DMS79 treated with DMSO at 0.1 percent for 48 hours (cell line): ENCODE measurements around the gene SUSD6.

Source experiments
- DNase-seq: peaks from one replicate; lab custom pipeline; 2025; lab: John Stamatoyannopoulos, UW

SUSD6 gene

GRCh38 chr14:69650948-69651369 lies 39.6 kb downstream of the SUSD6 start:
- no peak for DNase-seq

DNA sequence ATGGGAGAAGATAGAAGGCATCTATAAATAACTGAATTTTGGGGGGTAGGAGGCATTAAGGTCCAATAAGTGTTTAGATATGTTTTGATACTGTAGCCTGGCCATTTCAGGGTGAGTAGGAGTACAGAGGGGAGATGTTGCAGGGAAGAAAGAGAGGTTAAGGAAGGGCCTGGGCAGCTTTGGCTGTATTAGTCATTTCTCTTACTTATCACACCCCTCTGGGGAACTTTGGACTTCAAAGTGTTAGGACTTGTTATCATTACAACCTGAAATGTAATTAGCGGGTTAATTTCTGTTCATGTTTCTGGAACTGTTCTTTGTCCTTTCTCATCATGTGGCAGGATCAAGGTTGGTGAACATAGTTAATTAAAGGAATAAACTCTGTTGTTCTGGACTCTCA lies 40.3 kb downstream of the SUSD6 start:
- DNase-seq = no peak

DNA sequence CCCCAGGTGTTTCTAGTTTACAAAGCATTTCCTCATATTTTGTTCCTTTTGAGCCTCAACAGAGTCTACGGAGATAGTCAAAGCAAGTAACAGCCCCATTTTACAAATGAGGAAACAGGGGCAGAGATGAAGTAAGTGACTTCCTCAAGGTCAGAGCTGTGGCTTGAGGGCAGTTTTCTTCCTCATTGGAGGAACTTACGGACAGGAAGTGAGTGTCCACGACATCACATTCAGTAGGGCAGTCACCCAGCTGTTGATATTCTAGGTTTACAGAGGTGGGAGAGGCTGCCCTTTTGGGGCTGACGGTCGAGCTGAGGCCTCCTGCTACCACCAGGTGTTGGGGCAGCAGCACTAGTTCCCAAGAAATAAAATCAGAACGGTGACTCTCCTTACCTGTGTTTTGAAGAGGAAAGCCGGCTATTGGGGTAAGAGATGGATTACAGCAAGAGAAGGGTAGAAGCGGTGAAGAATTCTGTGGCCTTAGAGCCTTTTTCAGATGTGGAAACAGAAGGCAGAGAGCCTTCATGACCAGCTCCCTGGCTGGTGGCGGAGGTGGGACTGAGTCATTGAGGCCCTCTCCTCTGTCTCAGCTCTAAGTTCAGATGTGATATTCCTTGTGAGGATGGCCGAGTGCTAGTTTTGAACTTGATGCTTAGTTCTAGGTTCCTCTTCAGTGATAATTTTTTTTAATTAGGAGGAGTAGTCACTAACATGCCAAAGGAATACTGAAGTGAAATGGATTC lies 41.7 kb downstream of the SUSD6 start:
- no peak for DNase-seq

GRCh38 chr14:69654116-69654515 lies 42.7 kb downstream of the SUSD6 start:
- no peak for DNase-seq

DNA sequence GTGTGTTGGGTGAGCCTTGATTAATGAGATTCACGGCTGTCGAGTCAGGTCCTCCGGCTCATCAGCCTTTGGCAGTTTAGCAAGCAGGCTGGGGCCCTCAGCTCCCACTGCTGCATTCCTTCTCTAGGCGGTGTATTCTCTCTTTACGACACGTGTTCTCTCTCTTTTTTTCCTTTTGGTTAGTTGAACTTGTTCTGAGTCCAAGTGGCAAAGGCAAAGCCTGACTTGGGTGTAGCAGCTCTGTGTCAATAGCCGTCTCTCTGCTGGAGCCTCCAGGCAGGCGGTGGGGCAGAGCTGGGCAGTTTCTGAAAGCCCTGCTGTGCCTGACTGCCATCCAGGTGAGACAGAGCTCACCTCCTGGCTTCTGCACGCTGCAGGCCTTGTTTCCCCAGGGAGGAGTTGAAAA lies 46.6 kb downstream of the SUSD6 start:
- DNase-seq = peak; percentile 90

DNA sequence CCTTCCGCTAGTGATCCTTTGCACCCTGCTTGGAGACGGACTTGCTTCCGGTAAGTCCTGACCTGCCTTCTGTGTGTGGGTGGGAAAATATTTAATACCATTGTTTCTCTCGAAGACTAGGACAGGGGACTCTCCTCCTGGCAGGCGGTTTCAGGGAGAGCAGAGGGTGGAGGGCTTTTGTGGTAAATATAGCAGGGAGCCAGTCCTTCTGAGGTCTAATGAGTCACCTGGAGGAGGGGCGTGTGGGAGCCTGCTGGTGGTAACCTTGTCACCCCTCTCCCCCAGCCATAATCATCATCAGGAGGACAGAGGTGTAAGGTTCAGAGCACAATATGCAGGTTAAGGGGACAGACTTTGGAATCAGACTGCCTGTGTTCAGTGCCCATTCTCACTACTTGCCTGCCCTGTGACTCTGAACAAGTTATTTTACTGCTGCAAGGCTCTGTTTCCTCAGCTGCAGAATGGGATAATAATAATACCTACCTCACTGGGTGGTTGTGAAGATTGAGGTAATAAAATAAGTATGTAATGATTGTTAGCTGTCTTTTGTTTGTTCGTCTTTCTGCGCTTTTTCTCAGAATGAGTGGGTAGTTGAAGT lies 47.4 kb downstream of the SUSD6 start:
- no peak for DNase-seq

DNA sequence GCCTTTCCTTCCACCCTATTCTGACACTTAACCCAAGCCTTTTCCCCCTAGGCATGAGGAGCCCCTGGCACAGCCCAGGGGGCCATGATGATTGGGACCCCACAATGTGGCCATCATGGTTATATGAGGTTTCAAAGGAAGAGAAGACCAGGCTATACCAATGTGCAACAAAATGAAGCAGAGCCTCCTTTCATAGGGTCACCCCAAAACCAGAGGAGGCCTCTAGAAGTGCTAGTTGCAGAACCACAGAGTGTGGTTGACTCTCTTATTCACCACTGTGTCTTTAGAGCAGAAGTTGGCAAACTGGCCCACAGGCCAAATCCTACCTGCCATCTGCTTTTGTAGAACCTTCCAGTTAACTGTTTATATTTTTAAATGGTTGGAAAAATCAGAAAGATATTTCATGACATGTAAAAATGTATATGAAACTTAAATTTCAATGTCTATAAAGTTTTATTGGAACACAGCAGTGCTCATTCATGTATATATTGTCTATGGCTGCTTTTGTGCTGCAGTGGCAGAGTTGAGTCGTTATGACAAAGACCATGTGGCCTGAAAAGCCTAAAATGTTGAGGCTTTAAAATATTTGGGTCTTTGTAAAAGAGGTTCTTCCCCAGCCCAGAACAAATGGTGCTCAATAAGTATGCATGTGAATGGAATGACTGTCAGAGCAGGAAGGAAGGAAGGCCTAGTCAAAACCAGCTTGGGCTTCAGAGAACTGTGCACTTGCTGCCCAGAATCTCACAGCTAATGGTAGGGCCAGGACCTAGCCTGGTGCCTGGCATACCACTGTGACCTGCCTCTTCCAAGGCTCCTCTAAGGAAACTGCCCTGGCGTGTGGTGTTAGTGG lies 49.2 kb downstream of the SUSD6 start:
- no peak for DNase-seq

GRCh38 chr14:69661194-69661537 lies 49.8 kb downstream of the SUSD6 start:
- DNase-seq = no peak

- DNase-seq = peak; percentile 34
Measured at GRCh38 chr14:69662636-69663299, 51.4 kb downstream of the SUSD6 start.

GRCh38 chr14:69663300-69663643 lies 51.9 kb downstream of the SUSD6 start:
- peak; percentile 83 for DNase-seq

DNA sequence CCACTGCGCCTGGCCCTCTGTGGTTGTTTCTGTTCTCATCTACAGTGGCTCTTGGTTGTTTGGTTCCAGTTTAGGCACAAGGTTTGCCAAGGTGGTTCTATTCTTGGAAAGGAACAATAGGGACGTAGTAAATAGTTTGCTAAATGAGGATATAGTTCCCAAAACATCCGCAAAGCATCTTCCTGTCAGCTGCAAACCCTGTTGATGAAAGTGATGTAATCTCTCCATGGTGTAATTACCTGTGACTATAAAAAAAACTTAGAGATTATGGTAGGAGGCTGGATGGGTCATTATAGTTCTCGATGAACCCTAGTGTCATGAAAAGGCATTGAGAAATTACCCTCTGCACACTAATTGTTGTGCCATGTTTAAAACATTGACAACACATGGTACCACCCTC lies 52.9 kb downstream of the SUSD6 start:
- DNase-seq = no peak

- peak; percentile 42 for DNase-seq
Measured at GRCh38 chr14:69664865-69665526, 53.6 kb downstream of the SUSD6 start.

DNA sequence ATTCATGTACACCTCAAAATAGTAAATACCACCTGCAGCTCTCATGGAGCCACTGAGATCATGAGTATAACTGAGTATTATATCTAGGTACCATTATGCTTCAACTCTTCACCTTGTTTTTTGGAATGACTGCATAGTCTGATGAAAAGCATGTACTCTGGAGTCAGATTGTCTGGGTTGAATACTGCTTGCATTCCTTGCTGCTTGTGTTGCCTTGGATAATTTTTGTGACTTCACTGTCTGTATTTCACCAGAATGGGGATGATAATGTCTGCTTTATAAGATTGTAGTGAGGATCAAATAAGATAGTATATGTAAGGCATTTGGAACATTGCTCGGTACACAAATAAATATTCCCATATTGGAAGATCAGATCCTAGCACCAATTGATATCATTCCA lies 54.2 kb downstream of the SUSD6 start:
- no peak for DNase-seq

- no peak for DNase-seq
Measured at GRCh38 chr14:69666112-69666511, 54.7 kb downstream of the SUSD6 start.

- no peak for DNase-seq
Measured at GRCh38 chr14:69666690-69667211, 55.4 kb downstream of the SUSD6 start.

DNA sequence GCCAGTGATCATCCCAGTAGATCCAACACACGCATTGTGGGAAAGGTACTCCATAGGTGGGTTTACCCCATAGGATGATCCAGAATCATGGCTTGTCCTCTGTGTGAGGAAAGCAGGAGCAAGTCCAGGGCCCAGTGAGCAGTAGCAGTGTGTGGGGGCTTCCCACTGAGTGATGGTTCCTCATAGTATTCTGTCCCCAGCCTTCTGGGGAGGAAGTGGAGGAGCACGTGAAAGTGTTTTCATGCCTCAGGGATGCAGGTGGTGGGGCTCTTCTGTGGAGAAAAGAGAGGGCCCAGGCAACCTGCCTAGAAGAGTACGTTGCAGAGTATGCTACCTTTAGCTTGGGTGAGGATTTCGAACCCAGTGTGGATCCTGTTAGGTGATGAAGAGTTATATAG lies 56.5 kb downstream of the SUSD6 start:
- DNase-seq = no peak

- DNase-seq = no peak
Measured at GRCh38 chr14:69669375-69669774, 58.0 kb downstream of the SUSD6 start.

- no peak for DNase-seq
Measured at GRCh38 chr14:69670093-69670492, 58.7 kb downstream of the SUSD6 start.

GRCh38 chr14:69671365-69672030 lies 60.1 kb downstream of the SUSD6 start:
- no peak for DNase-seq

DNA sequence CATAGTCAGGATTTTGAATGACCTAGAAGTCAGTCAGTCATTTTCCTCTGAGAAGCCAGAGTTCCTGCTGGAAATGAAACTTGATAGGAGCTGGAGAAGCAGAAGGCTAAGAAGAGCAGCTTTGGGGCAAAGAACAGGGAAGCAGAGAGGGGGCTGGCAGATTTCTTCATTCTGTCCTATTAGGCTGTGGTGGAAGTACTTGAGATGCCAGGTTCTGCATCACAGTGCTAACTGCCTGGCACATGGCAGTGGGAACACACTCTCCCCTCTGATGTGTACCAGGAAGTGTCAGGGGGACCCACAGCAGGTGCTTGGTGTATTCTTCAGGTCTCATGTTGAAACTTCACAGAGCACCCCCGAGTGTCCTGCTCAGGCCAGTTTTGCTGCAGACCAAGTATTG lies 61.0 kb downstream of the SUSD6 start:
- DNase-seq = peak; percentile 33

DNA sequence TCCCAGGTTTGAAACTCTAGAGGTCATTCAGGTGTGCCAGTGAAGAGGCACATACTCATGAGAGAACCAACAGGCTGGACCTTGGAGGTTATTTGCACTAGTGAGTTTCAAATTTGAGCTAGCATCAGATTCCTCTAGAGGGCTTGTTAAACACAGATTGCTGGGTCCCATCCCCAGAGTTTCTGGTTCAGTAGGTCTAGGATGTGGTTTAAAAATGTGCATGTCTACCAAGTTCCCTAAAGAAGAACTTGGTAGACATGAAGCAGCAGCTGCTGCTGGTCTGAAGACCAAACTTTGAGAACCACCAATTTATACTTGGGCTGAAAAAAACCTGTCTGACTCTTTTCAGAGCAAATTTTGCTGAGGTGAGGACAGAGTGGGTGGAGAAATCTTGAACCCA lies 61.7 kb downstream of the SUSD6 start:
- DNase-seq = no peak
